Right lobe of liver (tissue), 4 donors: ENCODE results near the gene RPL31.

ENCODE experiments used
- CTCF ChIP-seq, 4 donors: fragments of 200-600 bp in 3 of 4; fragments of 450-650 bp in 1 of 4; IDR thresholded peaks; one replicate each; pipeline versions ENCODE4 v1.5.1 to v1.8.0; 2016 to 2022; ENCODE audit warnings: antibody characterized with exemption in 4 of 4, mild to moderate bottlenecking in 2 of 4
- POLR2A ChIP-seq: fragments of 450-650 bp; IDR thresholded peaks from one replicate; pipeline ENCODE4 v1.6.1; 2017; ENCODE audit warnings: antibody characterized with exemption, mild to moderate bottlenecking
- donor health status: DM: no; HTN: no; CAD: no.
- donor health status: DM: no; HTN: no; CAD: no.
- donor health status: DM: no; HTN: yes; CAD: no.

GRCh38 chr2:101025561-101025960 lies 23.5 kb downstream of the RPL31 start:
- TF ChIP-seq CTCF (IDR thresholded peaks at IDR 0.05) (no peak), POLR2A (no peak)
